ENCODE results near the gene HAUS6.

DNA sequence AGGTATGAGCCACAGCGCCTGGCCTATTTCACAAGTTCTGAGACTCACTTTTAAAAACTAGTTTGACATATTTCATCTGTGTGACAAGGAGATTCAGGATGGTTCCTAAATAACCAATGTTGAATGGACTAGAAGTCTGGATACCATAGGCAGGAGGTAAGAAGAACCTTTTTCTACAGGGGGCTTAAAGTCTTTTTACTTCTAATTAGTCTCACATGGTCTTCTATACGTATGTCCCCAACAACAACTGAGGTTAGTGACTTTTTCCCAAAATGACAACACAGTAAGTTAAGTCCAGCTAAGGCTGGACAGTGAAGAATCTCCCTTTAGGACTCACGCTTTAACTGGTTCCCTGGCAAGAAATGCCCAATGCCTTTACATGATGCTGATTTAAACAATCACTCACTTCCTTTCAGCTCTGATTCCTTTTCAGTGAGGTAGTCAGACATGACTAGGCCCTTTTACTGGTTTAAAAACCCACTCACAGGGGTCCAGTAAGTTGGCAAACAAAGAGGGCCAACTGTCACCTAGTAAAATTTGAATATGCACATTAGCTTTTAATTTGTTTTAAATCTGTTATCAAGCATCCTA is 12.1 kb upstream of the HAUS6 start:
- TF ChIP-seq ZNF384 (IDR thresholded peaks at IDR 0.05) (no peak), FOXM1 (IDR thresholded peaks at IDR 0.05; ENCODE audit: borderline replicate concordance) (no peak), BHLHE40 (IDR thresholded peaks at IDR 0.05; ENCODE audit: borderline replicate concordance) (no peak), FOXA1 (IDR thresholded peaks at IDR 0.05) (no peak), SP1 (IDR thresholded peaks at IDR 0.05) (no peak), SUZ12 (IDR thresholded peaks at IDR 0.05) (no peak), ELF4 (IDR thresholded peaks at IDR 0.05) (no peak), HDGF (IDR thresholded peaks at IDR 0.05; ENCODE audit: borderline replicate concordance) (no peak), ARNT (IDR thresholded peaks at IDR 0.05) (no peak), FOXK2 (IDR thresholded peaks at IDR 0.05) (no peak), NFRKB (IDR thresholded peaks at IDR 0.05) (no peak)

Data from HEK293T (cell line).